ENCODE data around the gene KRTAP2-3. TPM values are rescaled to one million over a fixed set of nuclear protein-coding genes. Genes with fewer than 3 reads are reported as not detected.

The KRTAP2-3 gene
- total and polyA plus RNA-seq, 2 experiments from 2014 or later: not detected

- no peak for TF ChIP-seq ZNF462 (CRISPR knock-in tag; IDR thresholded peaks at IDR 0.05)
- TF ChIP-seq NANOG (IDR thresholded peaks at IDR 0.05; ENCODE audit: borderline replicate concordance): no peak
- TF ChIP-seq ETS1 (IDR thresholded peaks at IDR 0.05): no peak
- no peak for TF ChIP-seq STAT1 (IDR thresholded peaks at IDR 0.05; ENCODE audit: unreplicated experiment)
- no peak for TF ChIP-seq CTCF (conservative IDR thresholded peaks at IDR 0.05; ENCODE audit: low read depth in 2 of 2)
- TF ChIP-seq ZNF331 (CRISPR knock-in tag; IDR thresholded peaks at IDR 0.05; ENCODE audit: low read depth): no peak
- TF ChIP-seq POLR2AphosphoS5 (IDR thresholded peaks at IDR 0.05; ENCODE audit: low read depth): no peak
- no peak for TF ChIP-seq EZH2phosphoT487 (IDR thresholded peaks at IDR 0.05; ENCODE audit: unreplicated experiment)
- no peak for TF ChIP-seq ZNF114 (CRISPR knock-in tag; IDR thresholded peaks at IDR 0.05)
- no peak for TF ChIP-seq CREB1 (CRISPR knock-in tag; IDR thresholded peaks at IDR 0.05; ENCODE audit: low read depth)
Observed at GRCh38 chr17:41076788-41077187, 16.9 kb upstream of the KRTAP2-3 start (continued).

All from GM23338 (cell line).